Fibroblast of skin of left biceps (primary cell): ENCODE measurements around the gene BMI1.

Source experiments
- DNase-seq, 2 experiments: peaks; one replicate each; pipeline ENCODE4 v3.0.0-alpha.2; 2013; ENCODE audit warnings: low read depth in 2 of 2

The BMI1 gene

GRCh38 chr10:22319547-22319979 is 1.3 kb upstream of the BMI1 start:
- no peak for DNase-seq

- DNase-seq: no peak
Measured at GRCh38 chr10:22319980-22320558, 830 bp upstream of the BMI1 start.

GRCh38 chr10:22321156-22321923 is 441 bp downstream of the BMI1 start:
- no peak for DNase-seq

GRCh38 chr10:22321924-22322640 is 1.2 kb downstream of the BMI1 start:
- DNase-seq: no peak

GRCh38 chr10:22322641-22323160 is 1.8 kb downstream of the BMI1 start:
- no peak for DNase-seq

GRCh38 chr10:22323538-22324305 is 2.8 kb downstream of the BMI1 start:
- no peak for DNase-seq

- DNase-seq: no peak
Measured at GRCh38 chr10:22324413-22324812, 3.5 kb downstream of the BMI1 start.

GRCh38 chr10:22324893-22325271 is 4.0 kb downstream of the BMI1 start:
- DNase-seq: no peak

GRCh38 chr10:22325272-22326144 is 4.6 kb downstream of the BMI1 start:
- DNase-seq: no peak

- DNase-seq: no peak
Measured at GRCh38 chr10:22326145-22326702, 5.3 kb downstream of the BMI1 start.

- DNase-seq: no peak
Measured at GRCh38 chr10:22329150-22329549, 8.3 kb downstream of the BMI1 start.

GRCh38 chr10:22332116-22332692 is 11.3 kb downstream of the BMI1 start:
- no peak for DNase-seq

- DNase-seq: no peak
Measured at GRCh38 chr10:22333167-22333974, 12.5 kb downstream of the BMI1 start.

GRCh38 chr10:22333975-22334282 is 13.0 kb downstream of the BMI1 start:
- DNase-seq: no peak

- DNase-seq: no peak
Measured at GRCh38 chr10:22334414-22335172, 13.7 kb downstream of the BMI1 start.

- DNase-seq: no peak
Measured at GRCh38 chr10:22335173-22335933, 14.5 kb downstream of the BMI1 start.

- no peak for DNase-seq
Measured at GRCh38 chr10:22338185-22338900, 17.4 kb downstream of the BMI1 start.
